Mesothelial cell of epicardium (in vitro differentiated cells): ENCODE results near the gene PDAP1. TPM values are rescaled to one million over a fixed set of nuclear protein-coding genes. Genes with fewer than 3 reads are reported as not detected.

Experiments
- DNase-seq, 2 experiments: peaks; one replicate each; pipeline ENCODE4 v3.0.0; 2021; ENCODE audit warnings: low spot score in 2 of 2; ENCODE audit not compliant: unreplicated experiment in 2 of 2
- H3K27ac Mint-ChIP-seq: 2 replicates; pipeline ENCODE4 v1.8.0; 2021; ENCODE audit warnings: mixed read lengths
- H3K27me3 Mint-ChIP-seq: 2 replicates; pipeline ENCODE4 v1.8.0; 2021; ENCODE audit warnings: low read depth, mixed read lengths
- H3K36me3 Mint-ChIP-seq: 2 replicates; pipeline ENCODE4 v1.8.0; 2021; ENCODE audit warnings: mixed read lengths
- H3K4me1 Mint-ChIP-seq: 2 replicates; pipeline ENCODE4 v1.8.0; 2021; ENCODE audit warnings: mixed read lengths
- H3K4me3 Mint-ChIP-seq: 2 replicates; pipeline ENCODE4 v1.8.0; 2021; ENCODE audit warnings: mild to moderate bottlenecking, moderate library complexity, mixed read lengths
- H3K9me3 Mint-ChIP-seq: 2 replicates; pipeline ENCODE4 v1.8.0; 2021; ENCODE audit warnings: mixed read lengths
- CTCF ChIP-seq: fragments of 200-600 bp; sonication (generic); IDR thresholded peaks from one replicate; pipeline ENCODE4 v1.5.0; 2021; ENCODE audit warnings: antibody characterized with exemption; ENCODE audit not compliant: unreplicated experiment
- total RNA-seq: library from RNA; stranded (reverse); gene quantifications from 3 replicates; pipeline ENCODE4 v1.2.1, GENCODE V29; 2021

Gene PDAP1
- total RNA-seq, 1 donor from 2014 or later, result 103 TPM

- no peak for TF ChIP-seq CTCF
- no peaks in the 10 kb centered on the region for H3K9me3 Mint-ChIP-seq
- no peak for DNase-seq
- no peaks in the 10 kb centered on the region for H3K27me3 Mint-ChIP-seq
- H3K4me3 Mint-ChIP-seq, result no peak overlapping the region
- H3K27ac Mint-ChIP-seq, result no peak overlapping the region
- H3K36me3 Mint-ChIP-seq, result peaks cover 17% of the 10 kb centered on the region
- no peaks in the 10 kb centered on the region for H3K4me1 Mint-ChIP-seq
Measured at GRCh38 chr7:99453105-99453504, 44.7 kb upstream of the PDAP1 start.

- Mint-ChIP-seq H3K9me3 (no peaks in the 10 kb centered on the region), H3K4me3 (no peak overlapping the region), H3K4me1 (no peaks in the 10 kb centered on the region), H3K27me3 (no peaks in the 10 kb centered on the region), H3K36me3 (peaks cover 20% of the 10 kb centered on the region), H3K27ac (no peak overlapping the region)
- no peak for TF ChIP-seq CTCF
- no peak for DNase-seq
Measured at GRCh38 chr7:99452541-99452940, 44.1 kb upstream of the PDAP1 start.

GRCh38 chr7:99451936-99452335 is 43.5 kb upstream of the PDAP1 start:
- Mint-ChIP-seq H3K36me3 (peaks cover 18% of the 10 kb centered on the region), H3K4me3 (no peak overlapping the region), H3K9me3 (no peaks in the 10 kb centered on the region), H3K27ac (no peak overlapping the region), H3K4me1 (no peaks in the 10 kb centered on the region), H3K27me3 (no peaks in the 10 kb centered on the region)
- DNase-seq, result no peak
- TF ChIP-seq CTCF, result no peak

GRCh38 chr7:99449326-99449725 is 40.9 kb upstream of the PDAP1 start:
- DNase-seq, result no peak
- Mint-ChIP-seq H3K27ac (no peak overlapping the region), H3K4me3 (no peak overlapping the region), H3K36me3 (peaks cover 32% of the 10 kb centered on the region), H3K27me3 (no peaks in the 10 kb centered on the region), H3K9me3 (no peaks in the 10 kb centered on the region), H3K4me1 (no peaks in the 10 kb centered on the region)
- no peak for TF ChIP-seq CTCF

- H3K27me3 Mint-ChIP-seq, result no peaks in the 10 kb centered on the region
- TF ChIP-seq CTCF, result no peak
- H3K9me3 Mint-ChIP-seq, result no peaks in the 10 kb centered on the region
- H3K36me3 Mint-ChIP-seq, result peaks cover 28% of the 10 kb centered on the region
- no peak overlapping the region for H3K27ac Mint-ChIP-seq
- DNase-seq, result no peak
- no peak overlapping the region for H3K4me3 Mint-ChIP-seq
- no peaks in the 10 kb centered on the region for H3K4me1 Mint-ChIP-seq
Measured at GRCh38 chr7:99448855-99449254, 40.5 kb upstream of the PDAP1 start.

- DNase-seq, result no peak
- no peak for TF ChIP-seq CTCF
- H3K9me3 Mint-ChIP-seq, result no peaks in the 10 kb centered on the region
- H3K4me1 Mint-ChIP-seq, result no peaks in the 10 kb centered on the region
- no peaks in the 10 kb centered on the region for H3K27me3 Mint-ChIP-seq
- peaks cover 28% of the 10 kb centered on the region for H3K36me3 Mint-ChIP-seq
- H3K27ac Mint-ChIP-seq, result no peak overlapping the region
- H3K4me3 Mint-ChIP-seq, result no peak overlapping the region
Measured at GRCh38 chr7:99447943-99448342, 39.5 kb upstream of the PDAP1 start.
